ENCODE measurements around the gene IRF1. TPM values are rescaled to one million over a fixed set of nuclear protein-coding genes. Genes with fewer than 3 reads are reported as not detected.

IRF1 gene
- total RNA-seq, 4 donors from 2014 or later: 40.8 to 86.9 (median 65.5) TPM

DNA sequence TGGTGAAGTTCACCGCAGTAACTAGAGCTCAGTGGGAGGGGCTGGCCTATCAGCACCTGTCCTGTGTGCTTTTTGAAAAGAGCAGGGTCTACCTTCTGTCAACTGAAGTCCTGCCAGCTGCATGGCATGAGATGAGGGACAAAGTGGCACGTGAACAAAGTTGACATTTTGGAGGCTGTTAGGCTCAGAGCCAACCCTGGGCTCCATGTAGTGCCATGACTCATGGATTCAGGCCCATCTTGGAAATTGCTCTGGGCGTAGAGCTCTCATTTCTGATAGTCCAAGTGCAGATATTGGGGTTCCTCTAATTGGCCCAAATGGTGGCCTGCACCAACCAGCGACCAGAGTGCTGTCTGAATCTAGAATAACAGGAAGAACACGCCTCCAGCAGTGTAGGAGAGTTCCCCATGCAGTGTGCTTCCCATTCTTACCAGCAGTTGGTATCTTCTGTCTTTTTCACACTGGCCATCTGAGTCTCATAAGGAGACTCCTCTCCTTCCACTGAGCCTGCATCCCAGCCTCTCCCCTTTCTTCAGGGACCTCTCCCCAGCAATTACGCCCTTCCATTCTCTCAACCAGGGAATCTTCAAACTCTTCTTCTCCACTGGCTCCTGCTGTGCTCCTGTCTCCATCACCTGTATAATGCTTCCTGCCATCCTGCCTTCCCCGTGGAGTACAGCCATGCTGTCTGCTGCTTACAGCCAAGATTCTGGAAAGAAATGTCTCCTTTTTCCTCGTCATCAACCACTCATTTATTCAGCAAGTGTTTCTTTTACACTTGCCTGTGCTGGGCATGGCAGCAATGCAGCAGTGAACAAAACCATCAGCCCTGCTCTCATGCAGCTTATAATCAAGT, 30.4 kb downstream of the IRF1 start:
- intact Hi-C loops (cut with DNase I; ENCODE audit: low total_unique reads): no loop called here
- peak; percentile 23 for DNase-seq
- Histone ChIP-seq H3K9me3 (no peaks in the 10 kb centered on the region), H3K4me3 (no peak overlapping the region), H3K4me1 (peaks cover 77 to 98% (median 86%) of the 10 kb centered on the region in 4 donors), H3K27me3 (no peaks in the 10 kb centered on the region), H3K27ac (peak overlapping the region; percentile 81 to 91 (median 88)), H3K36me3 (no peaks in the 10 kb centered on the region)
- in situ Hi-C loops (cut with MboI; ENCODE audit: low pct_ligation_motif_present in 1 of 4, low pct_unique_long_range_greater_than_20kb in 1 of 4, low sequenced_read_pairs in 3 of 4): no loop called here
- 63 to 77% methylated on average over 3 to 8 of the region's 8 CpGs for WGBS, 2 donors (ENCODE audit: low coverage in 1 of 2)
- TF ChIP-seq POLR2A (IDR thresholded peaks at IDR 0.05): no peak
- TF ChIP-seq, protein P1, sequence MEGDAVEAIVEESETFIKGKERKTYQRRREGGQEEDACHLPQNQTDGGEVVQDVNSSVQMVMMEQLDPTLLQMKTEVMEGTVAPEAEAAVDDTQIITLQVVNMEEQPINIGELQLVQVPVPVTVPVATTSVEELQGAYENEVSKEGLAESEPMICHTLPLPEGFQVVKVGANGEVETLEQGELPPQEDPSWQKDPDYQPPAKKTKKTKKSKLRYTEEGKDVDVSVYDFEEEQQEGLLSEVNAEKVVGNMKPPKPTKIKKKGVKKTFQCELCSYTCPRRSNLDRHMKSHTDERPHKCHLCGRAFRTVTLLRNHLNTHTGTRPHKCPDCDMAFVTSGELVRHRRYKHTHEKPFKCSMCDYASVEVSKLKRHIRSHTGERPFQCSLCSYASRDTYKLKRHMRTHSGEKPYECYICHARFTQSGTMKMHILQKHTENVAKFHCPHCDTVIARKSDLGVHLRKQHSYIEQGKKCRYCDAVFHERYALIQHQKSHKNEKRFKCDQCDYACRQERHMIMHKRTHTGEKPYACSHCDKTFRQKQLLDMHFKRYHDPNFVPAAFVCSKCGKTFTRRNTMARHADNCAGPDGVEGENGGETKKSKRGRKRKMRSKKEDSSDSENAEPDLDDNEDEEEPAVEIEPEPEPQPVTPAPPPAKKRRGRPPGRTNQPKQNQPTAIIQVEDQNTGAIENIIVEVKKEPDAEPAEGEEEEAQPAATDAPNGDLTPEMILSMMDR (IDR thresholded peaks at IDR 0.05): peak in 2 of 5 experiments; percentile 46

DNA sequence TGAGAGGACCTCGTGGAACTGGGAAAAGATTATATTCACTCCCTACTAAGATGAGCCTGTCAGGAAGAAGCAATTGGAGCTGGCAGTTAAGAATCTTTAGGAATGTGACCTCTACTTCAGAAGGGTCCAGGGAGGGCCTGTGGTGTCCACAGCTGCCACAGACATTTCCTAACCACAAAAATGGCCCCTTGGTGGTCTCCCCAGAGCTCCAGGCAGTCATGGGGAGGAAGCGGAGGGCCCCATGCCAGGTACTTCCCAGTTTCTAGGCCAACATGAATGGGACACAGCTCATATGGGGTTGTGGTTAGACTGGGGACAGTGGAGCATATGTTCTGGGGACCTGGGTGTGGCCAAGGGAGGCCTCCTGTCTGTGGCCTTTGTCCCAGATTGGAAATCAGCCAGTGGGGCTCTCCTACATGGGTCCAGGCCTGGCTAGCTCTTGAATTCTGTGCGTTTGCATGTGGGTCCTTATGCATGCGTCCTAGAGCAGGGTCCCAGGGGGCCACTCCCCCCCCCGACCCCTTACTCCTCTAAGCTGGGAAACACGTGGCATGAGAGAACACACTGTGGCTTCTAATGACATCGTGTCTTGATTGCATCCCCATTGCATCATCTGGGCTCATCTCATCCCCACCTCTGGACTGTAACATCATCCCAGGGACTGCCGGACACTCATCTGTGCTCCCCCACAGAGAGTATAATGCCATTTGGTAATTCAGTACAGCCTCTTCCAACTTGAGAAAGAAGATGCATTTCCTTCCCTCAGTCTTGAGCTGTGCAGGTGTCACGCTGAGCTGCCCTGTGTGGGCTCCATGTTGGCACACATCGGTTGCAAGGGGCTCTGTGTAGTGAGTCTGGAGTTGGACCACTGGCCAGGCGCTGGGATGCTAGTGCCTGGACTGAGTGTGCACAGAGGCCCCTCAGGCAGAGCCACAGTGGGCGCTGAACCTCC, 31.3 kb downstream of the IRF1 start:
- no peak for TF ChIP-seq EP300 (IDR thresholded peaks at IDR 0.05; ENCODE audit: low read depth)
- no peak for TF ChIP-seq POLR2AphosphoS5 (IDR thresholded peaks at IDR 0.05)
- TF ChIP-seq, protein P1 (IDR thresholded peaks at IDR 0.05): no peak
- no peak for TF ChIP-seq POLR2A (IDR thresholded peaks at IDR 0.05)
- 50 to 73% methylated on average over 2 to 11 of the region's 12 CpGs for WGBS, 2 donors (ENCODE audit: low coverage in 1 of 2)
- Histone ChIP-seq H3K27ac (peak overlapping the region; percentile 81 to 91 (median 88)), H3K9me3 (no peaks in the 10 kb centered on the region), H3K4me1 (peaks cover 68 to 89% (median 77%) of the 10 kb centered on the region in 4 donors), H3K27me3 (no peaks in the 10 kb centered on the region), H3K4me3 (no peak overlapping the region), H3K36me3 (no peaks in the 10 kb centered on the region)
- intact Hi-C loops (cut with DNase I; ENCODE audit: low total_unique reads) (no loop called here), in situ Hi-C loops (cut with MboI; ENCODE audit: low pct_ligation_motif_present in 1 of 4, low pct_unique_long_range_greater_than_20kb in 1 of 4, low sequenced_read_pairs in 3 of 4) (no loop called here)
- DNase-seq: peak; percentile 60

DNA sequence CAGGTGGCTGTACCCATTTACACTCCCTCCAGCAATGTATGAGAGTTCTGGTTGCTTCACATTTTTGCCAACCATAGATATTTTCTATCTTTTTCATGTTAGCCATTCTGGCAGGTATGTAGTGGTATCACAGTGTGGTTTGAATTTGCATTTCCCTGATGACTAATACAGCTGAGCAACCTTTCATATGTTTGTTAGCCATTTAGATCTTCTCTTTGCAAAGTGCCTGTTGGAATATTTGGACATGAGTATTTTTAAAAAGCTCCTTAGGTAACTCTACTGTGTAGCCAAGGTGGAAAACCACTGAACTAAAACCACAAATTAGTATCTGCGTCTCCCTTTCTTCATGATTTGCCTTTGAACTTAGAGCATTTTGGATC, 31.9 kb downstream of the IRF1 start:
- Histone ChIP-seq H3K36me3 (no peaks in the 10 kb centered on the region), H3K27me3 (no peaks in the 10 kb centered on the region), H3K9me3 (no peaks in the 10 kb centered on the region), H3K4me3 (no peak overlapping the region), H3K4me1 (peaks cover 61 to 83% (median 70%) of the 10 kb centered on the region in 4 donors), H3K27ac (peak overlapping the region; percentile 81 to 91 (median 88))
- 40 to 66% methylated on average over 1 of the region's 1 CpG for WGBS, 2 donors (ENCODE audit: low coverage in 1 of 2)
- intact Hi-C loops (cut with DNase I; ENCODE audit: low total_unique reads): no loop called here
- in situ Hi-C loops (cut with MboI; ENCODE audit: low pct_ligation_motif_present in 1 of 4, low pct_unique_long_range_greater_than_20kb in 1 of 4, low sequenced_read_pairs in 3 of 4): no loop called here
- TF ChIP-seq EP300 (IDR thresholded peaks at IDR 0.05; ENCODE audit: low read depth) (no peak), POLR2AphosphoS5 (IDR thresholded peaks at IDR 0.05) (no peak), POLR2A (IDR thresholded peaks at IDR 0.05) (no peak)
- TF ChIP-seq, protein P1 (IDR thresholded peaks at IDR 0.05): no peak
- DNase-seq: no peak

DNA sequence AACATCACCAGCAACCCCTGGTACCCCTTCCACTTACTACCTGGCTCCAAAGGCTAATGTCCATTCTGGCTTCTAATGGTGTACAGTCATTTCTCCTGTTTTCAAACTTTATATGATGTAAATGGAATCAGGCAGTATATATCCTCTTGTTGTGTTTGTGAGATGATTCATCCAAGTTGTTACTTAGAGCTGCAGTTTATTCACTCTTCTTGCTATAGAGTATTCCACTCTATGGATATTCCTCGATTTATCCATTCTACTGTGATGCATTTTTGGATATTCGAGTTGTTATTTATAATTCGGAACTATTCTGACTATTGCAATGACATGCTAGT, 32.4 kb downstream of the IRF1 start:
- 66 to 76% methylated on average over 3 of the region's 3 CpGs for WGBS, 2 donors (ENCODE audit: low coverage in 1 of 2)

More for the DNA sequence above, 32.4 kb downstream of the IRF1 start:
- intact Hi-C loops (cut with DNase I; ENCODE audit: low total_unique reads): no loop called here
- Histone ChIP-seq H3K9me3 (no peaks in the 10 kb centered on the region), H3K36me3 (no peaks in the 10 kb centered on the region), H3K27ac (peak overlapping the region; percentile 81 to 91 (median 88)), H3K4me3 (no peak overlapping the region), H3K4me1 (peaks cover 56 to 78% (median 68%) of the 10 kb centered on the region in 4 donors), H3K27me3 (no peaks in the 10 kb centered on the region)
- TF ChIP-seq EP300 (IDR thresholded peaks at IDR 0.05; ENCODE audit: low read depth): no peak
- in situ Hi-C loops (cut with MboI; ENCODE audit: low pct_ligation_motif_present in 1 of 4, low pct_unique_long_range_greater_than_20kb in 1 of 4, low sequenced_read_pairs in 3 of 4): no loop called here
- peak; percentile 3 for DNase-seq

Measured in transverse colon (tissue), 4 donors.